ENCODE data around the gene SIPA1.

SIPA1 gene, protein sequence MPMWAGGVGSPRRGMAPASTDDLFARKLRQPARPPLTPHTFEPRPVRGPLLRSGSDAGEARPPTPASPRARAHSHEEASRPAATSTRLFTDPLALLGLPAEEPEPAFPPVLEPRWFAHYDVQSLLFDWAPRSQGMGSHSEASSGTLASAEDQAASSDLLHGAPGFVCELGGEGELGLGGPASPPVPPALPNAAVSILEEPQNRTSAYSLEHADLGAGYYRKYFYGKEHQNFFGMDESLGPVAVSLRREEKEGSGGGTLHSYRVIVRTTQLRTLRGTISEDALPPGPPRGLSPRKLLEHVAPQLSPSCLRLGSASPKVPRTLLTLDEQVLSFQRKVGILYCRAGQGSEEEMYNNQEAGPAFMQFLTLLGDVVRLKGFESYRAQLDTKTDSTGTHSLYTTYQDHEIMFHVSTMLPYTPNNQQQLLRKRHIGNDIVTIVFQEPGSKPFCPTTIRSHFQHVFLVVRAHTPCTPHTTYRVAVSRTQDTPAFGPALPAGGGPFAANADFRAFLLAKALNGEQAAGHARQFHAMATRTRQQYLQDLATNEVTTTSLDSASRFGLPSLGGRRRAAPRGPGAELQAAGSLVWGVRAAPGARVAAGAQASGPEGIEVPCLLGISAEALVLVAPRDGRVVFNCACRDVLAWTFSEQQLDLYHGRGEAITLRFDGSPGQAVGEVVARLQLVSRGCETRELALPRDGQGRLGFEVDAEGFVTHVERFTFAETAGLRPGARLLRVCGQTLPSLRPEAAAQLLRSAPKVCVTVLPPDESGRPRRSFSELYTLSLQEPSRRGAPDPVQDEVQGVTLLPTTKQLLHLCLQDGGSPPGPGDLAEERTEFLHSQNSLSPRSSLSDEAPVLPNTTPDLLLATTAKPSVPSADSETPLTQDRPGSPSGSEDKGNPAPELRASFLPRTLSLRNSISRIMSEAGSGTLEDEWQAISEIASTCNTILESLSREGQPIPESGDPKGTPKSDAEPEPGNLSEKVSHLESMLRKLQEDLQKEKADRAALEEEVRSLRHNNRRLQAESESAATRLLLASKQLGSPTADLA

DNA sequence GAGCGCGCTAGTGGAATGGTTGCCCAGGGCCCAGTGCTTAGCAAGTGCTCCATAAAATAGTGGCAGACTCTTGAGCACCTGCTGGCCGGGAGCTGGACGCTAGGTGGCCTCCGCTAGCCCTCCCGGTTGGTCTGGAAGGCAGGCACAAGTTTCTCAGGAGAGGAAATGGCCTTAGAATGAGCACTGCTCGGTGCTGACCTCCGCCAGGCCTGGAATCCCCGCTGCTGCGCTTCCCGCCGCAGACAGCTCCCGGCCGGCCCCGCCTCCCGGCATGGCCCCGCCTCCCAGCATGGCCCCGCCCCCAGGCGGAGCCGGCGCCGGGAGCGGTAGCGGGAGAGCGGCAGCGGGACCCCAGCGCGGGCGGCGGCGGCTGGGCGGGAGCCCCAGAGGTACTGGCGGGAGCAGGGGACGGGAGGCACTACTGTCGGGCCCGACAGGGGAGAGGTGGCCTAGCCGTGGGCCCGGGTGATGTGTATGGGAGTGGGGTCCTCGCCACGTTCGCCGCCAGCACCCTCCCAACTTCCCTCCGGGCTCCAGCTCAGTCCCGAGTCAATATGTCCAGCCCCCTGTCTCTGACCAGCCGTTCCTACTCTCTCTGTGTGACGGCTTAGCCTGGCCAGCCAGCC, at the start of gene SIPA1:
Gene SIPA1, plus strand, starts transcription at position 308 of the 626 bp plus-strand sequence. CDS start 2,821 bp downstream, outside the sequence.
- peak; percentile 81 for DNase-seq (ENCODE audit: low read depth, low spot score)

GRCh38 chr11:65588199-65589054, 49.5 kb upstream of the SIPA1 start:
- DNase-seq (ENCODE audit: low read depth, low spot score) = no peak

GRCh38 chr11:65589444-65590239, 48.3 kb upstream of the SIPA1 start:
- no peak for DNase-seq (ENCODE audit: low read depth, low spot score)

DNA sequence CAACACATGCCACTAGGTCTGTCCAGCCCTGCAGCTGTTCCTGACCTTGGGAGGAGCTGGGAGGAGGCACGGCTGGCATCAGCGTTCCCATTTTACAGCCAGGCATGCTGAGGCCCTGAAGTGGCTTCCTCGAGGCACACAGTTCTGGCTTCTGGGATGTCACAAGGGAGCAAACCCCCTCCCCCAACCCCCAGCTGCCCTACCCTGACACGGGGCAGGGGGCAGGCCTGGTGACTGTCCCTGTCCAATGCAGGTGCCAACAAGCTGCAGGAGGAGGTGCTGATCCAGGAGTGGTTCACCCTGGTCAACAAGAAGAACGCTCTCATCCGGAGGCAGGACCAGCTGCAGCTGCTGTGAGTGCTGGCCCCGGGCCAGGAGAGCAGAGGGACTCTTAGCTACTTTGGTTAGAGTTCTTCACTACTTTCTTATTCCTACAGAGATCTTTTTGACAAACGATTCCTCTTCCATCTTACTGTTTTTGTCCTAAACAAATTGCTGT, 47.6 kb upstream of the SIPA1 start:
- no peak for DNase-seq (ENCODE audit: low read depth, low spot score)

- DNase-seq (ENCODE audit: low read depth, low spot score) = no peak
These were observed 45.7 kb upstream of the SIPA1 start for GRCh38 chr11:65591939-65592857.

- no peak for DNase-seq (ENCODE audit: low read depth, low spot score)
These were observed 44.9 kb upstream of the SIPA1 start for GRCh38 chr11:65592858-65593517.

- no peak for DNase-seq (ENCODE audit: low read depth, low spot score)
These were observed 44.1 kb upstream of the SIPA1 start for GRCh38 chr11:65593518-65594414.

- no peak for DNase-seq (ENCODE audit: low read depth, low spot score)
These were observed 42.8 kb upstream of the SIPA1 start for GRCh38 chr11:65595131-65595530.

DNA sequence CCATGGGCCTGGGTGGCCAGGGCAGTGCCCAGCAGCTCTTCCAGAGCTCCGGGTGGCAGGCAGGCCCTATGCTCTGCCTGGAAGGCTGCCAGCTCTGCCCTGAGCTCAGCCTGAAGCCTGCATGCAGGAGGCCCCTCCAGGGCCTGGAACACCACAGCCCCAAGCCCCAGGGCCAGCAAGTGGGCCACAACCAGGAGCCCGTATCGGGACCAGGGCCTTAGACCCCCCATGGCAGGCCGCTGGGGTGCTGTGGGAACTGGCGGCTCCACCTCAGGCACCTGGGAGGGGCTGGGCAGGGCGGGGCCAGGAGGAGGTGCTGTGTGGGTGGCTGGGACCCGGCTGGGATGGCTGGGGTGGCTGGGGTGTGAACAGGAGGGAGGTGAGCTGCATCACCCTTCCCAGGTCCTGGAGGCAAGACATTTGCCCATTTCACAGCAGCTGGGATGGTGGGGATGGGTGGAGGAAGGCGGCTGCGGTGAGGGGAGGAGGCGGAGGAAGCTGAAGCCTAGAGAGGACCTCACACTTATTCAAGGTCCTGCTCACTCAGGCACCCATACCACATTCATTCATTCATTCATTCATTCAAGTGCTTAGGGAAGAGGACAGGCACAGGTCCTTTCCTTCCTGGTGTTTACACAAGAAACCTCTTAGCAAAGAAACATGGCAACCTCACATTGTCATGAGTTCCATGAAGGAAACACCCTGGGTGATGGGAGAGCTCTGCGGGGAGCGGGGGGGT, 42.2 kb upstream of the SIPA1 start, which contains the start of gene KCNK7:
Gene KCNK7, minus strand, starts transcription at position 258 of the 739 bp plus-strand sequence. Its CDS starts 28 bp downstream, at position 230.
- no peak for DNase-seq (ENCODE audit: low read depth, low spot score)

- no peak for DNase-seq (ENCODE audit: low read depth, low spot score)
These were observed 41.4 kb upstream of the SIPA1 start for GRCh38 chr11:65596520-65596919.

DNA sequence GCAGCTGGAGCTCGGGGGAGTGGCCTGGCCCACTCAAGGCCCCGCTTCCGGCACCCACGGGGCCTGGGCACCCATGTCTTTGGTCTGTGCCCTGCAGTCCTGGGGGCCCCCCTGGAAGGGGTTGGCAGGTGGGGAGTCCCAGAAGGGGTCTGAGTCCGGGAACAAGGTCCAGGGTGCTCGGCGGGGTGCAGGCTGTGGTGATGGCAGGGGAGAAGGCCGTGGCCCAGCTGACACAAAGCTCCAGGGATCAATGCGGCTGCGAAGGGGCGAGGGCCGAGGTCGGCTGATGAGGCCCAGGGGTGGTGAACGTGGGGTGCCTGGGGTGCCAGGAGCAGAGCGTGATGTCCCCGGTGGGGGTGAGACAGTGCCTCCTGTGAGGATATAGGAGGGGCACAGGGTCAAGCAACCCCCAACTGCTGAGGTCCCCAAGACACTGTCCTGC, 39.6 kb upstream of the SIPA1 start:
- DNase-seq (ENCODE audit: low read depth, low spot score) = no peak

DNA sequence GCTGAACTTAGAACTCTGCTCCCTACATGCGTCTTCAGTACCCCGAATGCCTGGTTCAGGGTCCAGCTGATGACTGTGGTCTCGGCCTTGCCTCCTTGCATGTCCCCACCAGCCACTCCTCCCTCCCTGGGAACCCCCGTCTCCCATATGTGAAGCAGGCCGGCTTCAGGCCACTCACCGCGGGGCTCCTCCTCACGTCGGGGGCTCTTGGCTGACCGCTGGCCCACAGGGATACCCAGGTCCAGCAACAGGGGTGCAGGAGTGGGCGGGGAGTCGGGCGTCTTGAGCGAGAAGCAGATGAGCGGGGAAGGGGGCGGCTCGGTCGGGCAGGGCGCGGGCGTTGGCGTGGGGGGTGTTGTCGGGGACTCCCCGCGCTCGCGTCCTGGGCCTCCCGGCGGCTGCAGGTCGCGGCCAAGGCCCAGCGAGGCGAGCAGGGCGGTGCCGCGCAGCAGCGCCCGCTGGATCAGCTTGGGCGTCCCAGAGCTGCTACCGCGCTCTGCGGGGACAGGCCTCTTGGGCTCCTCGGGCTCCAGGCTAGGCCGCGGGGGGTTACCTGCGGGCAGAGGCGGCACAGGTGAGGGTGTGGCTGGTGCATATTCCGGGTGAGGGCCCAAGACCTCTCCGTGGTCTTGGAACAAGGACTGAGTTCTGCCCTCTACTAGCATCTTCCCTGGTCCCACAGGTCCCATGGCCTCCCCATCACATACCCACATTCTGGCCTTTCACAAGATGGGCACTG, 38.5 kb upstream of the SIPA1 start:
- no peak for DNase-seq (ENCODE audit: low read depth, low spot score)

- no peak for DNase-seq (ENCODE audit: low read depth, low spot score)
These were observed 38.0 kb upstream of the SIPA1 start for GRCh38 chr11:65599955-65600246.

- DNase-seq (ENCODE audit: low read depth, low spot score) = no peak
These were observed 33.6 kb upstream of the SIPA1 start for GRCh38 chr11:65604258-65604657.

- DNase-seq (ENCODE audit: low read depth, low spot score) = peak; percentile 74
These were observed 30.9 kb upstream of the SIPA1 start for GRCh38 chr11:65606876-65607613.

All from brain pericyte (primary cell).